Spleen (tissue), 10 donors: ENCODE measurements around the gene HECA. TPM values are rescaled to one million over a fixed set of nuclear protein-coding genes. Genes with fewer than 3 reads are reported as not detected.

Source experiments
- polyA plus RNA-seq, 3 donors: library from polyadenylated mRNA; stranded (reverse); fragments of 200-250 nt; gene quantifications; one replicate each; pipeline ENCODE4 v1.2.1, GENCODE V29; 2013
- total RNA-seq, 7 donors: library from RNA; depleted of rRNA in 3 of 7; stranded (reverse); fragments of >200 nt in 3 of 7; fragmentation: NEBNext Ultra II Directional in 4 of 7; extraction: Animal tissue kit (Norgen Biotek cat#: 25700) in 4 of 7; gene quantifications; one replicate each; pipeline versions ENCODE4 v1.1.0 to v1.2.1, GENCODE V29; 2016 to 2021
- donor health status: healthy with polysubstance abuse.
- donor health status: DM: no; HTN: no; CAD: no; lungs with moderate emphysema.
- donor health status: DM: no; HTN: no; CAD: no.
- donor health status: Bipolar disorder and iron deficiency.
- donor health status: healthy.
- donor health status: DM: no; HTN: no; CAD: no.
- donor health status: DM: yes; HTN: yes; CAD: no.

HECA gene
- total and polyA plus RNA-seq, 10 donors = 15.6 to 104 (median 69.0) TPM

Other genes with a start within 250 kb of the HECA start
- gene REPS1, start 146.8 kb upstream of the HECA start, total RNA-seq = 10 to 100 TPM; 41.2 to 75.7 (median 61.6) TPM
- 10 to 100 TPM; 17.2 to 31.5 (median 26.5) TPM for gene REPS1, start 146.8 kb upstream of the HECA start, polyA plus RNA-seq
- 10 to 100 TPM; 56.5 to 89.4 (median 69.3) TPM for gene ABRACL, start 106.3 kb upstream of the HECA start, total RNA-seq
- gene ABRACL, start 106.3 kb upstream of the HECA start, polyA plus RNA-seq = 100 to 1,000 TPM in 2 of 3 donors, 10 to 100 TPM in 1; 76.4 to 183 (median 148) TPM
- 1 to 10 TPM; 2.4 to 6.6 (median 3.6) TPM for gene TXLNB, start 156.9 kb downstream of the HECA start, total RNA-seq
- gene TXLNB, start 156.9 kb downstream of the HECA start, polyA plus RNA-seq = 1 to 10 TPM; 1.2 to 2.2 (median 1.3) TPM
- 100 to 1,000 TPM in 6 of 7 donors, 10 to 100 TPM in 1; 63.5 to 213 (median 172) TPM for gene CITED2, start 239.6 kb downstream of the HECA start, total RNA-seq
- 10 to 100 TPM; 12.9 to 34.6 (median 19.9) TPM for gene CITED2, start 239.6 kb downstream of the HECA start, polyA plus RNA-seq